ENCODE data around the gene LPP. TPM values are rescaled to one million over a fixed set of nuclear protein-coding genes. Genes with fewer than 3 reads are reported as not detected.

The LPP gene
- total RNA-seq, 1 donor, result 77.4 TPM

- no peak for DNase-seq (ENCODE audit: insufficient read length, low spot score, missing footprints)
- Histone ChIP-seq H2AFZ (ENCODE audit: low read length) (no peak overlapping the region), H3K4me1 (ENCODE audit: insufficient read depth, low read length) (peaks cover 26% of the 10 kb centered on the region), H4K20me1 (ENCODE audit: insufficient read depth, low read length) (peaks cover 26% of the 10 kb centered on the region), H3K27ac (ENCODE audit: low read depth, low read length) (no peak overlapping the region), H3K79me2 (ENCODE audit: insufficient read depth, low read length) (peaks cover 92% of the 10 kb centered on the region), H3K9me3 (ENCODE audit: low read depth, low read length) (no peaks in the 10 kb centered on the region), H3K4me3 (ENCODE audit: insufficient read depth, low read length) (no peak overlapping the region), H3K36me3 (ENCODE audit: insufficient read depth, low read length) (no peaks in the 10 kb centered on the region), H3K27me3 (ENCODE audit: insufficient read depth, low read length) (no peaks in the 10 kb centered on the region), H3K4me2 (ENCODE audit: insufficient read depth, low read length) (no peak overlapping the region)
- no peak for TF ChIP-seq CTCF (IDR thresholded peaks at IDR 0.05; ENCODE audit: extremely low read depth, low read depth, low read length)
Measured at GRCh38 chr3:188184649-188185048, 30.7 kb downstream of the LPP start.

GRCh38 chr3:188185717-188186251 is 31.8 kb downstream of the LPP start:
- TF ChIP-seq CTCF (IDR thresholded peaks at IDR 0.05; ENCODE audit: extremely low read depth, low read depth, low read length), result no peak
- Histone ChIP-seq H3K36me3 (ENCODE audit: insufficient read depth, low read length) (no peaks in the 10 kb centered on the region), H3K4me1 (ENCODE audit: insufficient read depth, low read length) (peaks cover 22% of the 10 kb centered on the region), H4K20me1 (ENCODE audit: insufficient read depth, low read length) (peaks cover 31% of the 10 kb centered on the region), H3K27me3 (ENCODE audit: insufficient read depth, low read length) (no peaks in the 10 kb centered on the region), H3K4me3 (ENCODE audit: insufficient read depth, low read length) (no peak overlapping the region), H3K9me3 (ENCODE audit: low read depth, low read length) (no peaks in the 10 kb centered on the region), H3K27ac (ENCODE audit: low read depth, low read length) (no peak overlapping the region), H2AFZ (ENCODE audit: low read length) (no peak overlapping the region), H3K79me2 (ENCODE audit: insufficient read depth, low read length) (peaks cover 90% of the 10 kb centered on the region), H3K4me2 (ENCODE audit: insufficient read depth, low read length) (no peak overlapping the region)
- DNase-seq (ENCODE audit: insufficient read length, low spot score, missing footprints), result no peak

- H3K79me2 ChIP-seq (ENCODE audit: insufficient read depth, low read length), result peaks cover 92% of the 10 kb centered on the region
- H3K4me1 ChIP-seq (ENCODE audit: insufficient read depth, low read length), result peaks cover 22% of the 10 kb centered on the region
- no peak overlapping the region for H3K4me3 ChIP-seq (ENCODE audit: insufficient read depth, low read length)
- no peaks in the 10 kb centered on the region for H3K9me3 ChIP-seq (ENCODE audit: low read depth, low read length)
- H3K27me3 ChIP-seq (ENCODE audit: insufficient read depth, low read length), result no peaks in the 10 kb centered on the region
- H3K36me3 ChIP-seq (ENCODE audit: insufficient read depth, low read length), result peaks cover 9% of the 10 kb centered on the region
- peaks cover 31% of the 10 kb centered on the region for H4K20me1 ChIP-seq (ENCODE audit: insufficient read depth, low read length)
- no peak overlapping the region for H3K27ac ChIP-seq (ENCODE audit: low read depth, low read length)
- no peak overlapping the region for H3K4me2 ChIP-seq (ENCODE audit: insufficient read depth, low read length)
- no peak overlapping the region for H2AFZ ChIP-seq (ENCODE audit: low read length)
- no peak for DNase-seq (ENCODE audit: insufficient read length, low spot score, missing footprints)
- TF ChIP-seq CTCF (IDR thresholded peaks at IDR 0.05; ENCODE audit: extremely low read depth, low read depth, low read length), result no peak
Measured at GRCh38 chr3:188187053-188187452, 33.1 kb downstream of the LPP start.

- peaks cover 32% of the 10 kb centered on the region for H4K20me1 ChIP-seq (ENCODE audit: insufficient read depth, low read length)
- H3K4me2 ChIP-seq (ENCODE audit: insufficient read depth, low read length), result no peak overlapping the region
- H2AFZ ChIP-seq (ENCODE audit: low read length), result no peak overlapping the region
- H3K9me3 ChIP-seq (ENCODE audit: low read depth, low read length), result no peaks in the 10 kb centered on the region
- DNase-seq (ENCODE audit: insufficient read length, low spot score, missing footprints), result no peak
- H3K27me3 ChIP-seq (ENCODE audit: insufficient read depth, low read length), result no peaks in the 10 kb centered on the region
- no peak for TF ChIP-seq CTCF (IDR thresholded peaks at IDR 0.05; ENCODE audit: extremely low read depth, low read depth, low read length)
- H3K36me3 ChIP-seq (ENCODE audit: insufficient read depth, low read length), result peaks cover 18% of the 10 kb centered on the region
- H3K79me2 ChIP-seq (ENCODE audit: insufficient read depth, low read length), result peaks cover 93% of the 10 kb centered on the region
- H3K4me3 ChIP-seq (ENCODE audit: insufficient read depth, low read length), result no peak overlapping the region
- H3K4me1 ChIP-seq (ENCODE audit: insufficient read depth, low read length), result peaks cover 22% of the 10 kb centered on the region
- H3K27ac ChIP-seq (ENCODE audit: low read depth, low read length), result no peak overlapping the region
Measured at GRCh38 chr3:188188911-188189310, 35.0 kb downstream of the LPP start.
